Glomerular visceral epithelial cell (primary cell): ENCODE measurements around the gene TRMT1.
A peak's percentile ranks its signal among the peaks of the same experiment; 100 is the strongest.

ENCODE experiments used
- DNase-seq: peaks from one replicate; pipeline ENCODE4 v3.0.0-alpha.2; 2016; ENCODE audit errors: extremely low spot score

Gene TRMT1

GRCh38 chr19:13102416-13102665 lies 14.2 kb downstream of the TRMT1 start:
- DNase-seq = no peak

- DNase-seq = no peak
Measured at GRCh38 chr19:13101590-13102415, 14.7 kb downstream of the TRMT1 start.

DNA sequence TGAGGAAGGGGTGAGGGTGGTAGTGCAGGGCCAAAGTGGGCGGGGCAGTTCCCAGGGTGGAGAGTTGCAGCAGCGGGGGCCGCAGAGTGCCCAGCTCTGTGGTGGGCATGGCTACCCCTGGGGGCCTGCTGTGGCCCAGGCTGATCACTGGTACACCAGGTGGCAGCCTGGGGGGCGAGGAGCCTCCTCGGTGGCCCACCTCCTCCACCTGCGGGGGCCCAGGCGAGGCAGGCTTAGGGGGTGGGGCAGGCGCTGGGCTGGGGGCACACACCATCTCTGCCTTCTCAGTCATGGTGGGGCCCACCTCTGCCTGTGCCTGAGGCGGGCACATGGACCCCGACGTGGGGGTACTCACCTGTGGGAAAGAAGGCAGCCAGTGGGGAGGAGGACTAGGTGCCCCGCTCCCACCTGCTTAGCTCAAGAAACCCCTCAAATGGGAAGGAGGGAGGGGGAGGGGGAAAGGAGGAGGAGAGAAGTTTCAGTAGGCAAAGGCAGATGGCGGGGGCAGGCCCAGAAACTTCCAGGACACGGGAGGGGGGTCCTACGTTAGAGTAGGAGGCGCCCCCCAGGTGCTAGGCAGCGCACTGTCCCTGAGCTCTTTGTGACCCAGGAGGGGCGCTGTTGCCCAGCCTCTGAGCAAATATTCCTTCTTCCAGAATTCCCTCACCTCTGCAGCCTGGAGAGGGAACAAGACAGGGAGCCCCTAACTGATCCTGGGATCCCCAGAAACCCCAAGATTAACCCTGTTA lies 15.5 kb downstream of the TRMT1 start:
- no peak for DNase-seq

GRCh38 chr19:13100031-13100588 lies 16.4 kb downstream of the TRMT1 start:
- DNase-seq = no peak

DNA sequence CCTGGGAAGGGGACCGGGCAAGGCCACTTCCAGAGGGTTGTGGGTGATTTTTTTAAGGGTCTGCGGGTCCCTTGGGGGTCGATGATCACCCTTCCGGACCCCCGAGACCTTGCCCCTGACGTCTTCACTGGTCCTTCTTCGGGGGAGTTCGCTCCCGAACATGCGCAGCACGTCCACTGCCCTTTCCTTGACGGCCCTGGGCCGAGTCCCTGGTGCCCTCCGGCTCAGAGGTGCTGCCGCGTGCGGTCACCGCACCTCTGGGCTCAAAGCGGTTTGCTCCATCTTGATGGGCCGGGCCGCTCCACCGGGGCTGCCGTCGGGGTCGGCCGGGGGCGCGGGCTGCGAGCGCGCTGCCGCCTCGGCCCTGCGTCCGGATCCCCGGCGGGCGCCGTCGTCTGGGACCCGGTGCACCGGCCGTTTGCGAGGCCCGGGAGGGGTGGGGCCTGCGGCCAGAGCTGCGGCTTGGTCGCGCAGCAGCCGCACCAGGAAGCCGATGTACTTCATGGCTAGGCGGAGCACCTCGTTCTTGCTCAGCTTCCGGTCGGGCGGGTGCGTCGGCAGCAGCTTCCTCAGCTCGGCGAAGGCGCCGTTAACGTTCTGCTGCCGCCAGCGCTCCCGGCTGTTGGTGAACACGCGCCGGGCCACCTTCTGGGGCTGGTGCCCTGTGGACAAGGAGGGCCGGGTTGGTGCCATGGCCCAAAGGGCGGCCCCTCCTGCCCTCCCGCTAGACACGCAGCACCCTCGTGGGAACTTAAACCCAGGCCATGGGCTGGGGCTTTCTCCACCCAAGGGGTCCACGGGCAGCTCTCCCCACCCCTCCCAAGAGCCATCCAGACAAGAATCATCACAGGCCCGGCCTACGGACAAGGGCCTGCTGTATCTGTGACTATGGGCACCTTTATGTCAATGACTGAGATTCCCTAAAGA lies 17.2 kb downstream of the TRMT1 start:
- no peak for DNase-seq

- no peak for DNase-seq
Measured at GRCh38 chr19:13098277-13099072, 18.1 kb downstream of the TRMT1 start.

GRCh38 chr19:13097463-13098258 lies 18.9 kb downstream of the TRMT1 start:
- DNase-seq = no peak

- no peak for DNase-seq
Measured at GRCh38 chr19:13097033-13097462, 19.5 kb downstream of the TRMT1 start.

GRCh38 chr19:13095934-13096927 lies 20.3 kb downstream of the TRMT1 start:
- no peak for DNase-seq

- DNase-seq = no peak
Measured at GRCh38 chr19:13095393-13095784, 21.2 kb downstream of the TRMT1 start.

GRCh38 chr19:13094771-13095392 lies 21.7 kb downstream of the TRMT1 start:
- no peak for DNase-seq

GRCh38 chr19:13094106-13094504 lies 22.4 kb downstream of the TRMT1 start:
- DNase-seq = no peak

GRCh38 chr19:13093407-13094105 lies 23.0 kb downstream of the TRMT1 start:
- DNase-seq = peak; percentile 83

DNA sequence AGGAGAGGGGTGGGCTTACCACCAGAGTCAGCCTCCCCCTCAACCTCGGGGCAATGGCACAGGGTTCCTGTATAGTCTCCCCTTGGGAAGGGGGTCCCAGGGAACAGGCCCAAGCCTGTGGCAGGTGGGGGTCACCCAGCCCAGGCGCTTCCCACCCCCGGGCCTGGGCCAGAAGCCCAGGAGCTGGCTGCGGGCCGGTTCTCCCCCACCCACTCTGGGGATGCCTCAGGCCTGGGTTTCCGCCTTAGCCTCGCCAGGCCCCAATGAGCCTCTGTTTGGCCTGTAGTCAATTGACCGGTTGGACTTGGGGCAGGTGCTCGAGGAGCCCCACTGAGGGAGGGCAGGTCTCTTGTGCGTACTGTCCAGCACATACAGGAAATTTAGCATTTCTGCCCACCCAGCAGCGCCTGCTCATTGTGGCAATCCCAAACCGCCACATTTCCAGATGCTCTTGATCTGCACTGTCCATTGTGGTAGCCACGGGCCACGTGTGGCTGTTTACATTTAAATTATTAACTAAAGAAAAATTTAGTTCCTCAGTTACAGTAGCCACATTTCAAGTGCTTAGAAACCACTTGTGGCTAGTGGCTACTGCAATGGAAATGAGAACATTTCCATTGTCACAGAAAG lies 23.8 kb downstream of the TRMT1 start:
- peak; percentile 64 for DNase-seq

DNA sequence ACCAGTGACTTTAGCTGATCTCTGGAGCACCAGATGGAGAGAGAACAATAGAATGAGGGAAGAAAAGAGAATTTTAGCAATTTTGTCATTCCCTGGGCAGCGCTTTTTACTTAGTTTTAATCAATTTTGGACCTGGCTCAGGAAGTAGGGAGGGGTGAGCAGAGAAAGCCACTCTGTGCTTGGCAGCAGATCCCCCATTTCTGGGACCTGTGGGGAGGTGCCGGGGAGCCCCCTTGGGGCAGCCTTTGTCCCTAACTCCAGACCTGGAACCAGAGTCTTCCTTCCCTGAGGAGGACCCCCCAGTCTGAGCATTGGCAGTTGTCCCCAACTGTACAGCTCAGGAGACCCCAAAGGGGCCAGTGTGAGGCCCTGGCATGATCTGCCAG lies 24.4 kb downstream of the TRMT1 start:
- DNase-seq = no peak

DNA sequence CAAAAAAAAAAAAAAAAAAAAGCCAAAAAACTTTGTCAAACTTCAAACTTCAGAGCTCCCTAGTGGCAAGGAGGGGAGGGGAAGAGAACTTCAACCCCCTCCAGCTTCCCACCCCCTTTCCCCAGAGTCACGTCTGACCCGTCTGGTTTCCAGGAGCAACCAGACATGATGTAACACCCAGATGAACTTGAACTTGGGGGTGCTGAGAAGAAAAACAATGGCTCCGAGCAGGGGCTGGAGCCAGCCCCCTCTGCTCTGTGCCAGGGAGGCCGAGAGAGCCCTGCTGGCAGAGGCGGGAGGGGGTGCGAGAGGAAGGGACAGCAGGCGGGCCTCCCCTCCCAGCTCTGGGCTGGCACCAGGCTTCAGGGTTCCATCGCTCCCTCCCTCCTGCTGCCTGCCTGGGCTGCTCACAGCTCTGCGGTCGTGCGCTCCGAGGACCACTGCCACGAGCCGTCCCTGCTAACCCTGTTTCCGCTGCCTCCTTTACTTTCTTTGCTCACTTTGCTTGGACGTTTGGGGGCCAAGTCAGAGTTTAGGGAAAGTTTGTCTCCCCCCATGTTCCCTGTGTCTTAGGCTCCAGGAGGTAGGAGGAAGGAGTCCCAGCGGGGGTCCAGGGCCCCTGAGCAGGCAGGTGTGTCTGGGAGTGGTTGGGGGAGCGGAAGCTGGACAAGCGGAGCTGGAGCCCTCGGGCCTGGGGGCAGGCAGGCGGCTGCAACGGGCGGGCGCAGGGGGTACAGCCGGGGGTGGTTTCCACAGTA lies 25.0 kb downstream of the TRMT1 start:
- DNase-seq = peak; percentile 79
